Mucosa of rectum (tissue), 2 donors: ENCODE measurements around the gene PRRT1B.
"Not testable (repeated sequence)": the region's sequence is repeated elsewhere in the genome, so short reads cannot be mapped to it uniquely, and the experiment has no call there.

Experiments used
- H3K27ac ChIP-seq, 2 donors: one replicate each; pipeline ENCODE4 v1.7.0; 2013; ENCODE audit warnings: inconsistent platforms in 2 of 2, low read depth in 2 of 2, low read length in 2 of 2
- H3K27me3 ChIP-seq, 2 donors: one replicate each; pipeline ENCODE4 v1.7.0; 2013; ENCODE audit warnings: low read length in 2 of 2; ENCODE audit not compliant: control insufficient read depth in 2 of 2, insufficient read depth in 2 of 2
- H3K36me3 ChIP-seq, 2 donors: one replicate each; pipeline ENCODE4 v1.7.0; 2013; ENCODE audit warnings: low read length in 2 of 2; ENCODE audit not compliant: control insufficient read depth in 2 of 2, insufficient read depth in 2 of 2
- H3K4me1 ChIP-seq, 2 donors: one replicate each; pipeline ENCODE4 v1.7.0; 2013; ENCODE audit warnings: low read length in 2 of 2, mild to moderate bottlenecking in 1 of 2; ENCODE audit not compliant: control insufficient read depth in 2 of 2, insufficient read depth in 2 of 2
- H3K4me3 ChIP-seq, 2 donors: one replicate each; pipeline ENCODE4 v1.7.0; 2013; ENCODE audit warnings: low read length in 2 of 2
- H3K9ac ChIP-seq, 2 donors: one replicate each; pipeline ENCODE4 v1.7.0; 2013; ENCODE audit warnings: low read length in 2 of 2, low read depth in 1 of 2, mild to moderate bottlenecking in 1 of 2
- H3K9me3 ChIP-seq, 2 donors: one replicate each; pipeline ENCODE4 v1.7.0; 2013; ENCODE audit warnings: low read length in 2 of 2; ENCODE audit not compliant: control insufficient read depth in 2 of 2
- donor health status: healthy.
- donor health status: Normal muscosa, but diverticular disease.

The PRRT1B gene

DNA sequence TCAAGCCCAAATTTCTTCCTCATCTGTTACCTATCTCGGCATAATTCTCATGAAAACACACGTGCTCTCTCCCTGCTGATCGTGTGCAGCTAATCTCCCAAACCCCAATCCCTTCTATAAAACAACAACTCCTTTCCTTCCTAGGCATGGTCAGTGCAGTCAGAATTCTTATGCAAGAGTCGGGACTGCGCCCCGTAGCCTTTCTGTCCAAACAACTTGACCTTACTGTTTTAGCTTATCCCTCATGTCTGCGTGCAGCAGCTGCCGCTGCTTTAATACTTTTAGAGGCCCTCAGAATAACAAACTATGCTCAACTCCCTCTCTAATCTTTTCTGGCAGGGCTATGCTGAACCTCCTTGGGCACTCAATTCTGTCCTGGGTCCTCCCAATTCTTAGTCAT lies 5.1 kb downstream of the PRRT1B start:
- H3K27me3 ChIP-seq, H3K9me3 ChIP-seq, H3K4me1 ChIP-seq, H3K4me3 ChIP-seq, H3K27ac ChIP-seq, H3K9ac ChIP-seq, H3K36me3 ChIP-seq: not testable (repeated sequence)

DNA sequence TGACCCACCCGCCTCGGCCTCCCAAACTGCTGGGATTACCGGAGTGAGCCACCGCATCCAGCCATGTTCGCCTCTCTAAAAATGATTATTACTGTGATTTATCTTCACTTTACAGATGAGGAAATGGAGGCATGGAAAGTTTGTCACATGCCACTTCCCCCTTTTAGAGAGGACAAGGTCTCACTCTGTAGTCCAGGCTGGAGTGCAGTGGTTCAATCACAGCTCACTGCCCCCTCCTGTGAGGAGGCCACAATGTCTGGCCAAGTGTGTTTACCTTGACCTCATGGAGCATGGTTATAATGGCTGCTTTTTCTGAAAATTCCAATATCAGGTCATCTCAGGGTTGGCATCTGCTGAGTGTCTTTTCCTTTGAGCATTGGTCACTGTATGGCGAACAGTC lies 6.7 kb downstream of the PRRT1B start:
- no peak overlapping the region for H3K4me3 ChIP-seq

GRCh38 chr9:131554087-131554842 lies 8.9 kb downstream of the PRRT1B start:
- Histone ChIP-seq H3K4me1 (no peaks in the 10 kb centered on the region), H3K9me3 (no peaks in the 10 kb centered on the region), H3K27ac (no peak overlapping the region), H3K36me3 (no peaks in the 10 kb centered on the region), H3K27me3 (peaks cover 0 to 2% of the 10 kb centered on the region in 2 donors), H3K9ac (no peak overlapping the region), H3K4me3 (no peak overlapping the region)

More for the DNA sequence above, 6.7 kb downstream of the PRRT1B start:
- Histone ChIP-seq H3K9ac (no peak overlapping the region), H3K27me3 (peaks cover 0 to 2% of the 10 kb centered on the region in 2 donors), H3K4me1 (no peaks in the 10 kb centered on the region), H3K9me3 (no peaks in the 10 kb centered on the region), H3K36me3 (no peaks in the 10 kb centered on the region), H3K27ac (no peak overlapping the region)

DNA sequence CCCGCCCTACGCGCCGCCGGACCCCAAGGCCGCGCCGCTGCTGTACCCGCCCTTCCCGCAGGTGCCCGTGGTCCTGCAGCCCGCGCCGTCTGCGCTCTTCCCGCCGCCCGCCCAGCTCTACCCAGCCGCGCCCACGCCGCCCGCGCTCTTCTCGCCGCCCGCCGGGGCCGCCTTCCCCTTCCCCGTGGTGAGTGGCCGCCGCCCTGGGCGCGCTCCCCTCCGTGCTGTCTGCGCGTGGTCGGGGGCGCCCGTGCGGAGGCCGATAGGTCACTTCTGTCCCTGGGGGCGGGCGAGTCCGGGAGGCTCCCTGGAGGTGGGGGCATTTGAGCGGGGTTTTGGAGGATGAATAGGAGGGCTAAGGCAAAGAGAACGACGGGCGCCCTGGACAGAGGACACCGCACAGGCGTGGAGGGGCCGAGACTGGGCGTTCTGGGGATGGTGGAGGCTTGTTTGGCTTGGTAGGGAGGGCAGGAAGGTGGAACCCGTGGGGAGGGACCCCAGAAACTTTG lies 9.6 kb downstream of the PRRT1B start:
- no peaks in the 10 kb centered on the region for H3K4me1 ChIP-seq
- H3K27me3 ChIP-seq: peaks cover 0 to 2% of the 10 kb centered on the region in 2 donors
- no peak overlapping the region for H3K9ac ChIP-seq
- H3K4me3 ChIP-seq: no peak overlapping the region
- H3K27ac ChIP-seq: no peak overlapping the region
- H3K36me3 ChIP-seq: no peaks in the 10 kb centered on the region
- H3K9me3 ChIP-seq: no peaks in the 10 kb centered on the region

- H3K27me3 ChIP-seq: peaks cover 0 to 2% of the 10 kb centered on the region in 2 donors
- H3K9me3 ChIP-seq: no peaks in the 10 kb centered on the region
- no peak overlapping the region for H3K27ac ChIP-seq
- H3K4me1 ChIP-seq: no peaks in the 10 kb centered on the region
- no peak overlapping the region for H3K9ac ChIP-seq
- H3K4me3 ChIP-seq: no peak overlapping the region
- no peaks in the 10 kb centered on the region for H3K36me3 ChIP-seq
These were observed 10.7 kb downstream of the PRRT1B start for GRCh38 chr9:131555841-131556673.

- Histone ChIP-seq H3K9me3 (no peaks in the 10 kb centered on the region), H3K27me3 (peaks cover 0 to 2% of the 10 kb centered on the region in 2 donors), H3K9ac (no peak overlapping the region), H3K4me3 (no peak overlapping the region), H3K36me3 (no peaks in the 10 kb centered on the region), H3K27ac (no peak overlapping the region), H3K4me1 (no peaks in the 10 kb centered on the region)
These were observed 12.7 kb downstream of the PRRT1B start for GRCh38 chr9:131557855-131558548.

GRCh38 chr9:131559421-131560000 lies 14.2 kb downstream of the PRRT1B start:
- Histone ChIP-seq H3K27ac (no peak overlapping the region), H3K4me1 (no peaks in the 10 kb centered on the region), H3K9ac (no peak overlapping the region), H3K9me3 (no peaks in the 10 kb centered on the region), H3K4me3 (no peak overlapping the region), H3K27me3 (peaks cover 0 to 2% of the 10 kb centered on the region in 2 donors), H3K36me3 (no peaks in the 10 kb centered on the region)

- Histone ChIP-seq H3K36me3 (no peaks in the 10 kb centered on the region), H3K9ac (no peak overlapping the region), H3K9me3 (no peaks in the 10 kb centered on the region), H3K27ac (no peak overlapping the region), H3K27me3 (no peaks in the 10 kb centered on the region), H3K4me1 (no peaks in the 10 kb centered on the region), H3K4me3 (no peak overlapping the region)
These were observed 17.0 kb downstream of the PRRT1B start for GRCh38 chr9:131562032-131562959.

- no peaks in the 10 kb centered on the region for H3K27me3 ChIP-seq
- no peak overlapping the region for H3K9ac ChIP-seq
- no peaks in the 10 kb centered on the region for H3K4me1 ChIP-seq
- H3K27ac ChIP-seq: no peak overlapping the region
- no peaks in the 10 kb centered on the region for H3K36me3 ChIP-seq
- no peak overlapping the region for H3K4me3 ChIP-seq
- H3K9me3 ChIP-seq: no peaks in the 10 kb centered on the region
These were observed 20.0 kb downstream of the PRRT1B start for GRCh38 chr9:131565369-131565768.
